Measurements from ENCODE around the gene CAPN2.
"Not testable (repeated sequence)": the region's sequence is repeated elsewhere in the genome, so short reads cannot be mapped to it uniquely, and the experiment has no call there.

The CAPN2 gene

GRCh38 chr1:223717123-223717522 is 4.8 kb downstream of the CAPN2 start:
- DNase-seq: no peak

DNA sequence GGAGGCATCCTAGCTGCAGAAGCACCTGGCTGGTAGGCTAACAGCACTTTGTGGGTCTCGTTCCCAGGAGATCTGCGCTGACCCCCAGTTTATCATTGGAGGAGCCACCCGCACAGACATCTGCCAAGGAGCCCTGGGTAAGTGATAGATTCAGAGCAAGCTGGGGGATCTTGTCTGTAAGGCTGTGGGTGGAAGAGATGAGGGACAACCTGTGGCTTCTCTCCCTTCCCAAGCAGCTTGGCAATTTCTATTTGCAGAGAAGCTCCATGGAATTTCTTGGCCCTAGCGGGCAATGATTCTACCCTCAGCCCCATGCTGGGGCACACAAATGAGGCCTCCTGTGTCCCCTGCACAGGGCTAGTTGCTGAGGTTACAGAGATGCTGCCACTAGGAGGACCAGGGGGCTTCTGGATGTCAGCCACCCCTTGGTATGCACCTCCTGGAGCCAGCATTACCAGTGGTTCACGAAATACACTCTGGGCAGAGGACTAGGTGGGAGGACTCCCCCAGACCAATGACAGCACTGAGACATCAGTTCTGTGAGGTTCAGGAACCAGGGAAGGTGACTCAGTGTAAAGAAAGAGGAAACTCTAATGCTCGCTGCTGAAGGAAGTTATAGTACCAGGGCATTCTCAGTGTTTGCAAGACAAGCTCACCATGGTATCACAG is 5.5 kb downstream of the CAPN2 start:
- no peak for DNase-seq

- DNase-seq: no peak
Measured at GRCh38 chr1:223718850-223719249, 6.5 kb downstream of the CAPN2 start.

GRCh38 chr1:223720971-223721591 is 8.7 kb downstream of the CAPN2 start:
- no peak for DNase-seq

DNA sequence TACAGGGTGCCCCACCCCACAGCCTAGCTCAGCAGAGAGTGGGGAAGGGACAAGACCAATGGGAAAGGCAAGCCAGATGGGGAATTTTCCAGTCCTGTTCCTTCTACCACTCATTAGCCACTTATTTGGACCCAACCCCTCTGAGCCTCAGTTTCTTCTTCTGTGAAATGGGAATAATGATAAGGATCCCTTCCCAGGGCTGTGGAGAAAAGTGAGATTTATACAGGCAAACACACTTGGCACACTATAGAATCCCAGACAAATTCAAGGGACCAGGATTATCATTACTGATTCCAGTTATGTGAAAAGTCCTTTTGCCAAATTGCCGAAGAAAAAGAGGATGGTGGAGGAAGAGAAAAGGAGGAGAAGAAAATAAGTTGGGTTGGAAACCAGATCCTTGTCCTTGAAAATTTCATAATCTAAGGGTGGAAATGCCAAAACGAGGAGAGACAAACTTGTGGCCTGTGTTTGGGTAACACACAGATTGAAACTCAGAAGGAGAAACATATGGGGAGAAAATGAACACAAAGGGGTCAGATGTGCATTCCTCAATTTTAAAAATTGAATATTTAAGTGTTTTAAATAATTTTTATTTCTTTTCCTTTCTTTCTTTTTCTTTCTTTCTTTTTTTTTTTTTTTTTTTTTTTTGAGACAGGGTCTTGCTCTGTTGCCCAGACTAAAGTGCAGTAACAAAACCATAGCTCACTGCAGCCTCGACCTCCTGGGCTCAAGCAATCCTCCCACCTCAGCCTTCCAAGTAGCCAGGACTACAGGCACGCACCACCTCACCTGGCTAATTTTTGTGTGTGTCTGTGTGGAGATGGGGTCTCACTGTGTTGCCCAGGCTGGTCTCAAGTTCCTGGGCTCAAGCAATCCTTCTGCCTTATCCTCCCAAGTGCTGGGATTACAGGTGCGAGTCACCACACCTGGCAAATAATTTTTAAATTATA is 9.6 kb downstream of the CAPN2 start:
- DNase-seq: no peak

DNA sequence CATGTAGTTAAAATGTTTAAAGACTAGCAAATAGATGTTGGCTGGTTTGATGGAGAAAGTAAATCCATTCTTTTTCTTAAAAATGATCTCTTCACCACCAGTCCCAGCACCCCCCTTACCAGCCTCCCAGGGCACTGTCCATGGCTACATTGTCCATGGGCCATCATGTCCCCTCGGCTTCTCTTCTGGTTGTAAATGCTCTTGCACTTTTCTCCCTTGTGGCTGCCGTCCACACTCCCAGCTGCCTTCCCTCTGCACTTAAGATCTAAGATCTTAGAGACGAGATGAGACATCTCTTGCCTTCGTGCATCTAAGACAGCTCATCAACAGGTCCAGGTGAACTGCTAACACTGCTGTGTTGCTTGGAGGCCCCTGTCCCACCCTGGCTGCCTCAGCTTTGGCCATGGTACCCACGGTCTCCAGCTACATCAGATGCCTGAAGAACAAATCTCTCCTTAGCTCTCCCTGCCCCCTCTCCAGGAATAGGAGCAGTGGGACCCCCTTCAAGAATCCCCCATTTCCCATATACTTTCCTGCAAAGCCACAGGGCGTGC is 11.1 kb downstream of the CAPN2 start:
- no peak for DNase-seq

DNA sequence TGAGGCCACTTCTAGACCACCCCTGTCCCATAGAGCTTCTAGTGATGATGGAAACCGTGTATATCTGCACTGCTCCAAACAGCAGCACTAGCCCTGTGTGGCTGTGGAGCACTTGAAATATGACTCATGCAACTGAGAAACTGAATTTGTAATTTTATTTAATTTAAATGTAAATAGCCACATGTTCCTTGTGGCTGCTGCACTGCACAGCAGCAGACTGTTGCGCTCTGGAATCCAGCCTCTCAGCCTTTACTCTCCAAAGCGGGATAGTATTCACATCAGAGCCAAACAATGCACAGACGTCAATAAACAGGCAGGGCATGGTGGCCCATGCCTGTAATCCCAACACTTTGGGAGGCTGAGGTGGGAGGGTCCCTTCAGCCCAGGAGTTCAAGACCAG is 12.0 kb downstream of the CAPN2 start:
- peak; percentile 26 for DNase-seq

DNA sequence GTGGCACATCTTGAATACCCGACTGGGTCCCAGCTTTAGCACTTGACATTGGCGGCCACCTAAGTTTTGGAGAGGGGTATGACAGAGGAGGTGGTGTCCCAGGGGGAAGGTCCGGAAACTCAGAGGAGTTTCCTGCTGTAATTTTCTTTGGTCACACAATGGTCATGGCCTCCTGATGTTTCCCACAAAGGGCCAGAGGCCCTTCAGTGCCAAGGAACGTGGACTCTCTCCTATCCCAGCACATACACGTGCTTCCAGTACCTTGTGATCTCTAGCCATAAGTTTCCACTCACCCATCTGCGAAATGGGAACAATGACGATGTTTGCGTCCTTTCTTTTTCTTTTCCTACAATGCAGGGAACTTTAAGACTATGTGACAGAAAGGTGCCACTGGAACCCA is 13.2 kb downstream of the CAPN2 start:
- no peak for DNase-seq

- peak; percentile 87 for DNase-seq
Measured at GRCh38 chr1:223726380-223727001, 14.2 kb downstream of the CAPN2 start.

DNA sequence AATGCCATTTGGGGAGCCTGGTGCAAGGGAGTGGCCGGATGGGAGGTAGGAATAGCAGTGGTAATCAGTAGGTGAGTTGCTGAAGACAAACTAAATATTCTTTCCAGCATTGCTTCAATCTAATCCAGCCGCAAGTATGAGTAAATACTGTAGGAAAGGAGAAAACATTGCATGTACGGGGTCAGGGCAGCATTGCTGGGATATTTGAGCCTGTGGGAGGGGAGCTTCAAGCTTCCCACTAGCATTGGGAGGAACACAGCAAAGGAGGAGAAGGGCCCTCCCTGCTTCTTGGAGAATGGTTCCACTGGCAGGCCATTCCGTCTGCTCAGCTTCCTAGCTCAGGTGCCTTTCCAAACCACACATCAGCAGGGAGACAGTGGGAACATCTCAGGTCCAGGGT is 15.2 kb downstream of the CAPN2 start:
- DNase-seq: no peak

DNA sequence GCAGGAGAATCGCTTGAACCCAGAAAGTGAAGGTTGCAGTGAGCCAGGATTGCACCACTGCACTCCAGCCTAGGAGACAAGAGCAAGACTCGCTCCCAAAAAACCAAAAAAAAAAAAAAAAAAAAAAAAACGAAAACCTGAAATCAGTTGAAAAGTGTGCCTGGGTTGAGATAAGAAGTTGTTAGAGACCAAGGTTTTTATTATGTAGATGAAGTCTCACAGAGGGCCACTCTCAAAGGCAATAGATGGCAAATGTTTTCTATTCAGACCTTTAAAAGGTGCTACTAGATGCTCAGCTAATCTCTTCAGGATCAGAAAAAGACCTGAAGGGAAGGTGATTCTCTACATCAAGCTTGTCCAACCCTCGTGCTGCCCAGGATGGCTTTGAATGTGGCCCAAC is 17.6 kb downstream of the CAPN2 start:
- no peak for DNase-seq

DNA sequence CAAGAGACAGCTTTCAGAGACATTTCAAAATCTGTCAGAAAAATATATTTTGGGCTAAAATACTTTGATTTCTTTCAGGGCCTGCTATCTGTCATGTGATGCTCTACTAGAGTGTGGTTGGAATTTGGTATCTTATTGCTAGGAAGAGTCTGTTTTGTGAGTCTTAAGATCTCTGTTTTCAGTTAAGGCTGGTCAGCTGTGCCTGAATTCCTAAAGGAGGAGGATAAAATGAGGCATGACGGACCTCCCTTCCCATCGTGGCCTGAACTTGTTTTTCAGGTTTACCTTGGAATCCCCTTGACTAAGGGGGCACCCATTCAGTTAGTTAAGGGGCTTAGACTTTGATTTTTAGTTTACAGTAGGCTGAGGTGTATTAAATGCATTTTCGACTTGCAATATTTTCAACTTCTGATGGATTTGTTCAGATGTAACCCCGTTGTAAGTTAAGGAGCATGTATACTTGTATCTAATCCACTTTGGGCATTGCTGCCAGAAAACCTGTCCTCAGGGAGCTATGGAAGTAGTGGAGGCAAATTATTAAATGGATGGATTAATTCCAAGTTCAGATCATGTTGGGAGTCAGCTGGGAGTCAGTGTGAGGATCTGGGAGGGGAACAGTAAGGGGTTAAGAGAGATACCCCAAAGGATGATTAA is 18.3 kb downstream of the CAPN2 start:
- peak; percentile 14 for DNase-seq

DNA sequence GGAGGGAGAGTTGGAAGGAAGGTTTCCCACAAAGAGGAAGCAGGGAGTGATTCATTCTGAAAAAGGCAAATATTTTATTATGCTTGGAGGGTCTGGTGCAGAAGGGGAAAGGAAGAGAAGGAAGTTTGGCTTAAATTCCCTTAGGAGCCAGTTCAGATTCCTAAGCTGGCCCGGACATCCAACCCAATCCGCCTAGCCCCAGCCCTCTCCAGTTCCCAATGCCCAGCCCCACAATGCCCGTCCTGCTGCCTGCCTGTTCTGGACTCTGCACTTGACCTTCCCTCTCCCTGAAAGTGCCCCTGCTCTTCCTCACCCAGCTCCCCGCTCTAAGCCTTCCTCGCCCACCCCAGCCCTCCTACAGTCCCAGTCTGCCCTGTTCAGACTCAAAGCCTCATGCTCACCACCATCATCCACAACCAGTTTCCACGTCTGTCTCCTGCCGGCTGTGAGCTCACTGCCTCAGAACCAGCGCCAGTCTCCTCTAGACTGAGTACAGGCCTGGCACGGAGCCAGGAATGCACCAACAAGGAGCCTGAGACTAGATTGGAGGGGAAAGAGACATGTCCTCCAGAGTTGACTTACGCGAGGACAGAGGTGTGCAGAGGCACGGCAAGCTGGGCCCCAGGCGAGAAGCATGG is 18.9 kb downstream of the CAPN2 start:
- peak; percentile 19 for DNase-seq

DNA sequence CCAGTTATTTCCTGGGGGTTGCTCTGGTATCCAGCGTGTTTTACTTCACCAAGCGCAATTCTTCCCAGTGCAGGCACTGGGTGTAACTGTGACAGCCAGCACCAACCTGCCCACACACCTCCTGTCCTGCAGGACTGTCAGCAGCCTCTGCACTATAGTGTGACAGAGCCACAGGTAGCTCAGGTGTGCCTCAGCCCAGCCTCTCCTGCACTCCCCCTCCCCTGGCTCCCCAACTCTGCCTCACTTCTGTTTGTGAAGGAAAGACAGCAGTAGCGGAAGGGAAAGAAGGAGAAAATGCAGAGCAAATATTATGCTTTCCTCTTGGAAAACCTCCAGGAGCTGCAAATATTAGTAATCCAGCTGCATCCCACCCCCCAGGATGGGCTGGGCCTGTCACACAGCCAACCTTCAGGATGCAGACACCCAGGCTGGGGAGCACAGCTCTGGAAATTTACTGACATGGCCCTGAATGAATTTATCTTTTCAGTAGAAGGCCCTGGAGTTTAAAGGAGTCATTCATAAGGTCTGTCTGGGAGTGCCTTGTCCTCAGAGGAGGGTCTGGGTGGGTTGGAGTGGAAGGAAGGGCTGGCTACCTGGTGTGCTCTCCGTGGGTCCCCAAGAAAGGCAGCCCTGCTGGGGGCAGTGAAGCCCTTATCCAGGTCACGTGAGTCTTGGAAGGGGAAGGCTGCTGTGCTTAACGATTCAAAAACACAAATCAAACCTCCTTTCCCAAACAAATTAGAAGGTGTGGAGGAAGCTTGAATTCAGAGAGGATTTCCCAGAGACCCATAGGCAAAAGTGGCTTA is 20.9 kb downstream of the CAPN2 start:
- DNase-seq: no peak

DNA sequence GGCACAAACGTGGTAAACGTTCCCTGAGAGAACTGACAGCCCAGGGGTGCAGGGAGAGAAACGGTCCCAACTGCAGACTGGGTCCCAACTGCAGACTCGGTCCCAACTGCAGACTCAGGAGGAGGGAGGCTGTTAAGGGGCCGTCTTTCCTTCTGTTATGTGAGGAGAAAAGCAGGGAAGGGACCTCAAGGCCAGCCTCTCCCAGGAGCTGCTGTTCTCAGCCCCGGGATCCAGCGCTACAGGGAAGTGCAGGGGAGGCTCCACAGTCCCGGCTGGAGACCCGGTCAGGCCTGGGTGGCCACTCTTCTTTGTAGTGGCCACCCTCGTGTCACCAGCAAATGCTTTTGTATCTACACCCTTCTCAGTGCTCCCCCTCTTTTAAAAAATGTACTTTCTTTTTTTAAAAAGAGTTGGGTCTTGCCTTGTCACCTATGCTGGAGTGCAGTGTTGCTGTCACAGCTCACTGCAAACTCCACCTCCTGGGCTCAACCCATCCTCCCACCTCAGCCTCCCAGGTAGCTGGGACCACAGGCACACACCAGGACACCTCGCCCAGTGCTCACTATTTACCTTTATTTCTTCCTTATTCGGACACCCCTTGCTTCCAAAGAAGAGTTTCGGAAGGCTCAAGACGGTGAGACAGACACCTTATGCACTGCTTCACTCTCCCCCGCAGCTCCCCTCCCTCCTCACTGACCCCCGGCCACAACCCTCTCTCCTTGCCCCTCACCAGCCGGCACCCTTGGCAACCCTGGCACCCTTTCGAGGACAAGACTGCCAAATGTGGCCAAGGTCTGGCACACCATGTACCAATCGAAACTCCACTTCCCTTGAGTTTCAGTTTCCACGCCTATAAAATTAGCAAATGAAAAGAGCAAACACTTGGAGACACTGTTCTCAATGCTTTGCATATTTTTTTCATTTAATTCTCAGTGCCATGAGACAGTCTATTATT is 21.8 kb downstream of the CAPN2 start:
- no peak for DNase-seq

DNA sequence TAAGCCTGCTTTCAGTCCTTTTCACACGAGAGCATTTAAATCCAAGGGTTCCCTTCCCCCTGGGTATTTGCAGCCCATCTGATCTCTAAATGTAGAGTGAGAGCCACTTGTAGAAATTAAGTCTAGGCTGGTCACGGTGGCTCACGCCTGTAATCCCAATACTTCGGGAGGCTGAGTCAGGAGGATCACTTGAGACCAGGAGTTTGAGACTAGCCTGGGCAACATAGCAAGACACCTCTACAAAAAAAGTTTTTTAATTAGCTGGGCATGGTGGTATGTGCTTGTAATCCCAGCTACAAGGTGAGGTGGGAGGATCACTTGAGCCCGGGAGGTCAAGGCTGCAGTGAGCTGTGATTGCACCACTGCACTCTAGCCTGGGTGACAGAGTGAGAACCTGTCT is 24.3 kb downstream of the CAPN2 start:
- DNase-seq: not testable (repeated sequence)

- no peak for DNase-seq
Measured at GRCh38 chr1:223737342-223737741, 25.0 kb downstream of the CAPN2 start.

- no peak for DNase-seq
Measured at GRCh38 chr1:223738465-223739365, 26.4 kb downstream of the CAPN2 start.

Measured in DMS53 (cell line).